T-helper 9 cell (primary cell): ENCODE measurements around the gene NPSR1.
"Not testable (repeated sequence)": the region's sequence is repeated elsewhere in the genome, so short reads cannot be mapped to it uniquely, and the experiment has no call there.

Source experiments
- DNase-seq: peaks from one replicate; pipeline ENCODE4 v3.0.0-alpha.2; 2020
- total RNA-seq, 2 donors: gene quantifications; one replicate each; lab custom pipeline; 2026; lab: John Stamatoyannopoulos, UW

The NPSR1 gene, protein sequence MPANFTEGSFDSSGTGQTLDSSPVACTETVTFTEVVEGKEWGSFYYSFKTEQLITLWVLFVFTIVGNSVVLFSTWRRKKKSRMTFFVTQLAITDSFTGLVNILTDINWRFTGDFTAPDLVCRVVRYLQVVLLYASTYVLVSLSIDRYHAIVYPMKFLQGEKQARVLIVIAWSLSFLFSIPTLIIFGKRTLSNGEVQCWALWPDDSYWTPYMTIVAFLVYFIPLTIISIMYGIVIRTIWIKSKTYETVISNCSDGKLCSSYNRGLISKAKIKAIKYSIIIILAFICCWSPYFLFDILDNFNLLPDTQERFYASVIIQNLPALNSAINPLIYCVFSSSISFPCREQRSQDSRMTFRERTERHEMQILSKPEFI
- 0 reads per million in 2 donors for total RNA-seq

- DNase-seq: no peak
Measured at GRCh38 chr7:34657632-34658268, at the start of gene NPSR1. NPSR1 (plus strand) TSS chr7:34658218; CDS start chr7:34658413, 195 bp downstream.

- DNase-seq: no peak
Measured at GRCh38 chr7:34612661-34613060, 45.4 kb upstream of the NPSR1 start.

- no peak for DNase-seq
Measured at GRCh38 chr7:34620425-34620824, 37.6 kb upstream of the NPSR1 start.

DNA sequence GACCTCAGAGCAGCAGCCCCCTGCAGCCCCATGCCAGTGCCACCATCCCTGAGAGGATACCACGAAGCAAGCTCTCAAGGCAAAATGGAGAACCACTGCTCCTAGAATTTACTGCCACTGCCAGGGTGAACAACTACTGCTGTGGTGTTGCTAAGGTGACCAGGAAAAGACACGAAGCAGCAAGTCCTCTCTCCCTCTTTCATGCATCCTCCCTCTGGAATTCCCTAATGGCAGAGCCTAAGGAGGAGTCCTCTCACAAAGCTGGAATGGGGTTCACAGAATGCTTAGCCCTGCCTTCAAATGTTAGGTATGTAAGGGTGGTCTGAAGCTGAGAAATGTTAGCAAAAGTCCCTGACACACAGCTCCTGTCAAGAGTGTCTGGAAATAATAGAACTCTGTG lies 35.8 kb upstream of the NPSR1 start:
- no peak for DNase-seq

GRCh38 chr7:34622771-34623250 lies 35.2 kb upstream of the NPSR1 start:
- no peak for DNase-seq

GRCh38 chr7:34628618-34629017 lies 29.4 kb upstream of the NPSR1 start:
- DNase-seq: not testable (repeated sequence)

- no peak for DNase-seq
Measured at GRCh38 chr7:34652809-34653208, 5.2 kb upstream of the NPSR1 start.

DNA sequence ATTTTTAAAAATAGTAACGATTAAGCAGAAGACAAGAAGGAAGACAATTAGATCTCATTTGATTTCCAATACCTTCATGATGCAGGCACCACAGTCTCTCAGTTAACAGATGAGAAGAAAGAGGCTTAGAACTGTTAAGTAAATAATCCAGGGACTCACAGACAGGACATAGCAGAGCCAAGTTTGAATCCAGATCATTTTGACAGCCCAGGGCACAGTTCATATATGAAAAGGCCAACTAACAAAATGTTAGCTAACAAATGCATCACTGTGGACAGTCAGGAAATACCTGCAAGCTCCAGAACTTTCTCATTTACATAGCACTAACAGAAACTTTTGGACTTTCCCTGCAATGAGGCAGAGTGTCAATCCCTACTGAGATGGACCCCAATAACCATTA lies 4.2 kb upstream of the NPSR1 start:
- no peak for DNase-seq

GRCh38 chr7:34655384-34655783 lies 2.6 kb upstream of the NPSR1 start:
- no peak for DNase-seq

DNA sequence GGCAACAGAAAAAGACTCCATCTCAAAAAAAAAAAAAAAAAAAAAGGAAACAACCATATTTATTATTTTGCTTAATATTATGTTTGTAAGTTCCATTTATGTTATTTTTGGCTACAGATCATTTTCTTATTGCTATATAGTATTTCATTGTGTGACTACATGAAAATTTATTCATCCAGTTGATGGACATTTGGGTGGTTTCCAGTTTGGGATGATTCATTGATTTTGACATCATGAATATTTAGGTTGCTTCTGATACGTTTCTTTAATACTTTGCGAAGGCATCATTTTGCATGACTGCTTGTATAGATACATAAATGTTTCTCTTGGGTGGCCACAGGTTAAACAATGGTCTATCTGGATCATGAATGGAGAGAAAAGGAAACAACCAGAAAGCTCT lies 2.0 kb upstream of the NPSR1 start:
- no peak for DNase-seq

DNA sequence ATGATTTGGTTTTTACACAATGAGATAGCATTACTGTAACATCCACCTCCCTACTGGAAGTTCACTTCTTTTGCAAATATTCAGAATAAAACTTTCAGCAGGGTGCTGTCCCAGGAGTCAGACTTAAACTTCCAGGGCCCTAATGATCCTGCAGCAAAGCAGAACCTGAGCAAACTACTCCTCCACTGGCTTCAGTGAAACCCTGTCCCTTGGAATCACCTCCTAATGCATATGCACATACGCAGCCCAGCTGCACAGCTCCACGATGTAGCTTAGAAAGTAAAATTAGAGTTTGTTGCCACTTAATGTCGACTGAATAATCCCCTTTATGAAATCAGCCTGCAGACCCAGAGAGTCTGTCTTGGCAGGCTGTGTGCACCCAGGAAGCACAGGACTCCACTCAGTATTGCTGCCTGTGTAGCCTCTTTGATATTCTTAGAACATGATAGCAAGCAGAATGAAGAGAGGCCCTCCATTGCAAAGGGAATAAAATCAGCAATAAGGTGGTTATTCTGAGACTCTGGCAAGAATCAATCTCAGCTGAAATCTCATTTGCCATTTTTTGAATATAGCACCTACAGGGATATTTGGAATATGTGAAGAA lies 1.6 kb downstream of the NPSR1 start:
- no peak for DNase-seq

DNA sequence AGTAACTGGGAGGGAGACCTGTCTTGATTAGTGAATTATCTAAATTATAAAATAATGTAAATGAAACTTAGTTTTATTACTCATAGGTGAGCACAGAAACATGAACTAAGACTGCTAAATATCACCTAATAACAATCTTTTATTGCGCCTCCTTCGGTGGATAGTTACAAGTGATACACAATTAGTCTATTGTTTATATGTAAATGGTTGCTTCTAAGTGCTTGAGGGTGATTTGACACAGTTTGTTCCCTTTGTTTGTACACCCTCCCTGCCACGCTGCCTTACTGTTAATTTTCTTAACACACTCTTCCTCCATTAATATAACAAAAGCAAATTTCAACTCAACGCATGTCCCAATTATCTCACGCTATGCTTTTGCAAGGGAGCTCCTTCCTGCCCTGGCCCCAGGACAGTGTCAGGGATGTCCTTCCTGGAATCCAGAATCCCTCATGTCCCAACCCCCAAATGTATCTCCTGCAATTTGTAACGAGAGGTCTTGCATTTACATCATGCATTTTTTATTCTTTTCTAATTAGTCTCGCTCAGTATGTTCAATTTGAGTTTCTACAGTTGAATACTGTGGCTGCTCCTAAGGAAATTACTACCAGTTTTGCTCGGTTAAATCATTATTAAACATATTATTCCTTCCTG lies 4.2 kb downstream of the NPSR1 start:
- DNase-seq: no peak

- no peak for DNase-seq
Measured at GRCh38 chr7:34664755-34665154, 6.7 kb downstream of the NPSR1 start.

DNA sequence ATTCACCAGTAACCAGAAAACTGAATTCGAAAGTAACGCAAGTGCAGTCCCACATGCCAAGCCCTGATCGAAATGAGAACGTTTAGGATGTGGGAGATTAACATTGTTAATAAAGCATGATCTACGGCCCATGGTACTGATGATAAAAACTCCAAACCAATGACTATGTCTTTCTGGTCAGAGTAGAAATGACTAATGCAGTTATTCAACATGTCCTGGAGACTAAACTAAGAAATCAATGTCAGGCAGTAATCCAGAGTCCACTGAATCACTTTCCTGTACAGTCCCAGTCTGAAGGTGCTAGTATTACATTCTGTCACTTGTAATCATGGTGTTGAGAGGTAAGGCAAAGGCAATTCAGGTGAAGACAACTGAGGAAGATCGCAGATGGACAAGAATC lies 14.4 kb downstream of the NPSR1 start:
- no peak for DNase-seq

DNA sequence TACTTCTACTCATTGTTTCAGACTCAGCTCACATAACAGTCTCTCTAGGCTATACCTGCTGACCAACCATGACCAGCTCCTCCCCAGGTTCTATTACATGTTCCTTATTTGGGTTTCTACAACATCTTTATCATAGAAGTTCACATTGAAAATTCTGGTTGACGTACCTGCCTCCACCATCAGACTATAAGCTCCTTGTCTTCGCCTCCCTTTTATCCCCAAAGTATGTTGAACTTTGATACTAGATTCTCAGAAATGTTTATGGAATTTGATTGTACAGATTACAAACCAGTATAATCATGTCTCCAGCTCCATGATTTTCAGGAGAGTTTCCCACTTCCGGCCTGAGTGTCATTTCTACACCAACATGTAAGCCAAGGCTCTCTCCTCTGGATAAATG lies 15.0 kb downstream of the NPSR1 start:
- no peak for DNase-seq

DNA sequence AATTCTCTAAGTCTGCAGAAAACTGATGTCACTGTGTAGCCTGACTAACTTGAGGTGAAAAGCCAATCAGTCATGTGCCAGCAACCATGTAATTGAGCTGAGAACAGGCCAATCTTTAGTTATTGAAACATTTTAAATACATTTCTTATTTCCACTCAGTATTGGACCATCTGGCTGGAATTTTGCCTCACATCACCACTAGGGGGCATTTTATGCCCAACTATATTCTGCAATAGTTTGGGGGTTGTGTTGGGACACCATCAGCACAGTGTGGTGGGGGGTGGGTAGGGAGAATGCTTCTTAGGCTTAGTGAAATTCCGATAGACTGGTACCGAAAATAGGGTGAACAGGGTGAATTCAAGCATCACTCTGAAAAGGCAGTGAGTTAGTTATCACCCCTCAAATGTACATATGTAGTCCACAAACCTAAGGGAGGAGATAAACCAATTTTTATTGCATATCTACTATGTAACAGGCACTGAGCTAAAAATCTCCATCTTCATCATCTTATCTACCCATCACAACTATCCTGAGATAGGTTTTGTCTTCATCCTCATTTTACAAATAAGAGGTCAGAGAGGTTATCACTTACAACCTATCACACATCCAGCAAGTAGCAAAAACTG lies 17.8 kb downstream of the NPSR1 start:
- no peak for DNase-seq

- no peak for DNase-seq
Measured at GRCh38 chr7:34677491-34677890, 19.5 kb downstream of the NPSR1 start.

DNA sequence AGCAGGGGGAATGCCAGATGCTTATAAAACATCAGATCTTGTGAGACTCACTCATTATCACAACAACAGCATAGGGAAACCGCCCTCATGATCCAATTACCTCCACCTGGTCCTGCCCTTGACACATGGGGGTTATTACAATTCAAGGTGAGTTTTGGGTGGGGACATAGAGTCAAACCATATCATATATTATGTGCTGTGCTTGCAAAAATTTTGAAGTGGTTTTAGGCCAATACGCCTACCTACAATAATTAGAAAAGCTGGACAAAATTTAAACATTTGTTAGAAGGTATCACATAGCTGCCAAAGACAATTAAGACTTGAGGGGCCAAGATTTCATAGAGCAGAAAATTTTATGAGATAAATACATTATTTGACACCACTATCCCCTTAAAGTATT lies 29.5 kb downstream of the NPSR1 start:
- no peak for DNase-seq

DNA sequence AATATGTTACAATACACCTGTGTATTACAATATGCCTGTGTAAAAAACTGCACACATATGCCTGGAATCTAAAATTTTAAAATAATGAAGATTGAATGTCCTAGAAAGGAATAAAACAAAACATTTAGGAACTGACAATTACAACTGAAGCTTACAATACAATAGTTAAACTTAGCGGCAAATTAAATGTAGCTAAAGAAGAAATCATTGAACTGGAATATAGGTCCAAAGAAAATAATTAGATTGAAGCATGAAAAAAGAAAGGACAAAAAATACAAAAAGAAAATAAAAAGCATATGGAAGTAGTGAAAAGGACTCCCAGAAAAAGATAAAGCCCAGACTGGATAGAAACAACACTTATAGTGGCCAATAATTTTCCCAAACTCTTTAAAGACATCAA lies 38.4 kb downstream of the NPSR1 start:
- DNase-seq: no peak

GRCh38 chr7:34709771-34710170 lies 51.8 kb downstream of the NPSR1 start:
- no peak for DNase-seq

DNA sequence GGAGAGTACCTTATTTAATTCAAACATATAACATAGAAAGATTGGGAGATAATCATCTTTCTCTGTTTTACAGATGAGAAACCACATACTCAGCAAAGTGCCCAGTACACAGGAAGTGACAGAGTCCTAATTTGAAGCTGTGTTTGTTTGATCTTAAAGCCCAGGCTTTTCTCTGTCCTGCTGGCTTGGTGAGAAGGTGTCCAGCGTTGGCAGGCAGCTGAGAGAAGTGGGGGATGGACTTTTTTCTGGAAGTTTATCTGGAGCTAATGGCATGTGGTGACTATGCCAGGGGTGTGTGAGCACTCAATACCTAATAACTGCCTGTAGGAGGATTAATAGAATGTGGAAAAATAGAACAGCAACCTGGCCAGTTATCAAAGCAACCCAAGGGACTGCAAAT lies 60.8 kb downstream of the NPSR1 start:
- no peak for DNase-seq

DNA sequence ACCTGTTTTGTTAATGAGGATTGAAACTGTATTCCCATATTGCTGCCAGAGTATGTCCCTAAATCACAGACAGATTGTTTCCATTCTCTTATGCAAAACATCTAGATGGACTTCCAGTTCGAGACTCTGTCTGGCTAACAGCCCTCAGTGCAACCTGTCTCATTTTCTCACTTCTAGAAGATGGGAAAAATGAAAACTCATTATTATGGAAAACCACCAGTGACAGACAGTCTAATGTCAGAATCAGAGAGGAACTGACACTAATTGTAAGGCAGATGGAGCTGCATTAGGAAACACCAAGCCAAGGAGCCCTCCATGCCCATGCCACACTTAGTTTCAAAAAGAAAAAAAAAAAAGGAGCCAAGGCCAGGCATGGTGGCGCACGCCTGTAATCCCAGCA lies 61.6 kb downstream of the NPSR1 start:
- no peak for DNase-seq

DNA sequence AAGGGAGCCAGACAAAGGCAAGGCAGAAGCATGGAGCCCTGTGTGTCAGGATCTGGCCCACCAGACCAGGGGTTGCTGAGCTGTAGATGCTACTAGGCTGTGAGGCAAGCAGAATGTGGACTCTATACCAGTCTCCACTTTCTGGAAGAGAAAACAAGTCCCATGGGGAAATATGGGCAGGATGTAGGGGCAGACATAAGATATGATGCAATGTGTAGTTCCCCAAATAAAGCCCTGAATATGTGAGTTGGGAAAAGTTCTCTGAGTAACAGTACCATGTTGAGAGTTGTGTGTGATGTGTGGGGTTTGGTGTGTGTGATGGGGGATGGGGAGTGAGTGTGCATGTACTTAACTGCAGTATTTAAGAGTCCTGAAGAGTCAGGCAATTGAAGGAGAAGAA lies 62.3 kb downstream of the NPSR1 start:
- DNase-seq: no peak
